NCI-H2081 (cell line): Measurements from ENCODE around the gene TMIGD1.

Experiments used
- DNase-seq, 2 experiments: peaks; one replicate each; lab custom pipeline; 2025; lab: John Stamatoyannopoulos, UW

The TMIGD1 gene, protein sequence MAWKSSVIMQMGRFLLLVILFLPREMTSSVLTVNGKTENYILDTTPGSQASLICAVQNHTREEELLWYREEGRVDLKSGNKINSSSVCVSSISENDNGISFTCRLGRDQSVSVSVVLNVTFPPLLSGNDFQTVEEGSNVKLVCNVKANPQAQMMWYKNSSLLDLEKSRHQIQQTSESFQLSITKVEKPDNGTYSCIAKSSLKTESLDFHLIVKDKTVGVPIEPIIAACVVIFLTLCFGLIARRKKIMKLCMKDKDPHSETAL

DNA sequence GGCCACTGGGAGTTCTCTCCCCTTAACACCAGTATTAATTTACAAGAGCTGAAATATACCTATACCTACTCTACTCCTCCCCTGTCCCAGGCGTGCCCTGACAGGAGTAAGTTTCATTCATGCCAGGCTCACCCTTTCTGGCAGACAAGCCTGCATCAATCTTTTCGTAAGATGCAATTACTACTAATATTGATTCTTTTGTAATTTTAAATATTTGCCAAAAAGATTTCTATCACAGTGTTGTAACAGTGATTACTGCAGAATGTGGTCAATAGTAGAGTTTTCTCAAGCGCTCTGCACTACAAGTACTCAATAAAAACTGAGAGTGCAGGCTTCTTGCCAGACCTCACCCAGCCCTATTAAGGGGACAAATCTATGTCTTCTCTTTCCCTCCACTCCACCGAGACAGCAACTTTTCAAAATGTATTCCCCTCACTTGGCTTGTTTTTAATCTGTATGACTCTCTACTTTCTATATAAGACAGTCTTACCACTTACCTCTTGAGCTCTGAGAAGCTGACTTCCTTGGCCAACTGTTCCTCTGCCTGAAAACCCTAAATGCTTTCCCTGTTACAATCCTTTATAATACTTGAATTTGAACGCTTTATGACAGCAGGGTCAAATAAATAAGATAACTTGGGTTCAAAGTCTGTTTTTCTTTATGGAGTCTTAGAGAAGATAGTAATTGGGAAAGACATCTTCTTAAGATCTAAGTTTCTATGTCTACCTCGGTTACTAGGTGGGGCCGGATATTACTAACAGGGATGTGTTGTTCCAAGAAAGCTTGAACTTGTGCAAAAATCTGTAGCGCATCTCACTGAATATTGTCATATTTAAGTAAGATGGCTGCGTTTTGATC, at the start of gene TMIGD1:
TSS of gene TMIGD1 (minus strand) at position 555 of the 858 bp plus-strand sequence. CDS start 1,924 bp downstream, outside the sequence.
- DNase-seq, result no peak

DNA sequence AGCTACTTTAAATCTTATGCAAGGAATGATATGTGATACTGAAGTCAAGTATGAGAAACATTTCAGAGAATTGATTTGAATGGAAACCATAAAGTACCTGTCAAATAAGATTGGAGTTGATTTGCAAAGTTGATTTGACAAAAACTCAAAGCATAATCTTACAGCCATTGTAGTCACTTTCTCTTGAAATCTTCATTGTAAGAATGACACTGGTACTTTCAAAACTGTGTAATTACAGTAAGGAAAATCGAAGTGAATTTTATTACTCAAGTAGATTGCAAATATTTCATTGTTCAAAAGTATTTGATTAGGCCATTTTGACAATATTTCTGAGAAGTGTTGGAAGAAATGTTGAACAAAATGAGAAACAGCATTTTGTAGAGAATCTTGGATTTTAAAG, 48.5 kb upstream of the TMIGD1 start:
- no peak for DNase-seq

DNA sequence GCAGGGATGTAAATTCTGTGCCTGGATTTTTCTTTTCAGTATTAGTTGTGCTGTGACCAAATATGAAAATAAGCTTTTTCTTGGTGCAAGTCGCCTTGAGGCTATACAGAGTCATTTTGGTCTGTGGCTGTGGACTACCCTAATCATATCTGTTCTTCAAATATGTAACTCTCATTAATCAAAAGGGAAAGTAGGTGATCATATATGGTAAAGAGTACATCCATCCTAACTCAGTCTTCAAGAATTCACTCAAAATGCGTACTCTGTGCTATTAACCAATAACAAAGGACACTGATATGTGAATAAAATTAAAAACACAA, 47.4 kb upstream of the TMIGD1 start:
- DNase-seq, result no peak

DNA sequence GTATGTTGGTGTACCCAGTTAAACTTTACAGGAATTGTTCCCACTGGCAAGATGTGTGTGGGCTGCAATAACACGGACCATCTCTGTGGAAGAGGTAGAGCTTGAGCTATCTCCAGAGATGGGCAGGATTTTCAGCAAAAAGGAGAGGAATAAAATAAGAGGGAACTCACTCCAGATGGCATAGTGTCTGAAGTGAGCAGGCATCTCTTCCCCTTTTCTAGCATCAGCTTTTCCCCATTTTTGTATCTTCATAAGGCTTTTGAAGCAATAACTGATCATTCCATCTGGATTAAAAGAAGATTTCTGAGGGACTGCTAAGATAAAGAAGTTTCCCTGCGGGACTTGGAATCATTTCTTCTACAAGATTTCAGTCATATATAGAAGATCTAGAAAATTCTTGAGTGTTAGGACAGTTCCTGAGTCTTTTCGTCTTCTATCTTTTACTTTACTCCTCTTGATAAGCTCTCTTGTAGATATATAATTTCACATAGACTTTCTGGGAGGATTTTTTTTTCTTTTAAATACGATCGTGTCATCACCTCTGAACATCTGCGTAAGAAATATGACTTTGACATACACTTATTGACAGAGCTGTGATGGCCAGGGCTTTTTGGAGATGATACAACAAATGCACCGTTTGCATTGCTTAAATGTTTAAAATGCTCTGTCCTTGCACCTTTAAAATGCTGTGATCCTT, 46.9 kb upstream of the TMIGD1 start:
- no peak for DNase-seq

DNA sequence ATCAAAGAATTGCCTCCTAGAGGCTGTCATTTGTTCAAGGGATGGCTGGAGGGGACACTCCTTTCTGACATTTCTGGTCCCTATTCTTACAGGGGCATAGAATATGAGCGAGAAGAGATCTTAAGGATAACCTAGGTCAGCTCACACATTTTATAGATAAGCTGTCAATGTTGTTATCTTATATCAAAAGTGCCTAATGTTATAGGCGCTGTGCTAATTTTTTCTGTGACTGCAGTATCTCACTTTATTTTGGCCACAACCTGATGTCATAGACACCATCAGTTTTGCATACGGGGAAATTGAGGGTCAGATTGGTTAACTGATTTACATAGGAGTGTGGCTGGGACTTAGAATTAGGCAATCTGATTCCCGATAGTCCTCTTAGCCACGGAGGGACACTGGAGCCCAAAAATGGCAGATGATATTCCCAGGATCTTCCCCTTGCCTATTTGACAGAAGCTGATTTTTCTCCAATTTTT, 46.1 kb upstream of the TMIGD1 start:
- no peak for DNase-seq

DNA sequence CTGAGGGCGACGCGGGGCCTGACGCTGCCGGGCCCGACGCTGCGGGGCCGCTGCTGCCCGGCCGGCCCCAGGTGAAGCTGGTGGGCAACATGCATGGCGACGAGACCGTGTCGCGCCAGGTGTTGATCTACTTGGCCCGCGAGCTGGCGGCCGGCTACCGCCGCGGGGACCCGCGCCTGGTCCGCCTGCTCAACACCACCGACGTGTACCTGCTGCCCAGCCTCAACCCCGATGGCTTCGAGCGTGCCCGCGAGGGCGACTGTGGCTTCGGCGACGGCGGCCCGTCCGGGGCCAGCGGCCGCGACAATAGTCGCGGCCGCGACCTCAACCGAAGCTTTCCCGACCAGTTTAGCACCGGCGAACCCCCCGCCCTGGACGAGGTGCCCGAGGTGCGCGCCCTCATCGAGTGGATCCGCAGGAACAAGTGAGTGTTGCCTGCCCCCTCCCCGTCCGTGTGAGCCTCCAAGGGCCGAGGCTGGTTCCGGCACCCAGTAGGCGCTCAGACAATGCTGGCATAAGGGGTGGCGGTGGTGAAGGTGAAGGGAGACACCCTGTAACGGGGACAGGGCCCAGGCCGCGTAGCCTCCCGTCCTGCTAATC, 45.5 kb upstream of the TMIGD1 start:
- peak in 1 of 2 experiments; percentile 1 for DNase-seq

DNA sequence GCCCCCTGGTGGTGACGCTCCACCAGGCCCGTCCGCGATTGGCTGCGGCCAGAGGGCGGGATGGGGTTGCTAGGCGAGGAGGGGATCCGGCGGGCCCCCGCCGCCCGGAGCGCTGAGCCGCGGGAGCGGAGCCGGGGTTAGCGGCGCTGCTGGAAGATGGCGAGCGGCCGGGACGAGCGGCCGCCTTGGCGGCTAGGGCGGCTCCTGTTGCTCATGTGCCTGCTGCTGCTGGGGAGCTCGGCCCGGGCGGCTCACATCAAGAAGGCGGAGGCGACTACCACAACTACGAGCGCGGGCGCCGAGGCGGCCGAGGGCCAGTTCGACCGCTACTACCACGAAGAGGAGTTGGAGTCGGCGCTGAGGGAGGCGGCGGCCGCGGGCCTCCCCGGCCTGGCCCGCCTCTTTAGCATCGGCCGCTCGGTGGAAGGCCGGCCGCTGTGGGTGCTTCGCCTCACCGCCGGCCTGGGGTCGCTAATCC, 45.0 kb upstream of the TMIGD1 start, which contains the start of gene CPD:
TSS of gene CPD (plus strand) at position 103 of the 478 bp plus-strand sequence. CDS start at position 157, 54 bp downstream.
- DNase-seq, result peak; percentile 86 to 89

DNA sequence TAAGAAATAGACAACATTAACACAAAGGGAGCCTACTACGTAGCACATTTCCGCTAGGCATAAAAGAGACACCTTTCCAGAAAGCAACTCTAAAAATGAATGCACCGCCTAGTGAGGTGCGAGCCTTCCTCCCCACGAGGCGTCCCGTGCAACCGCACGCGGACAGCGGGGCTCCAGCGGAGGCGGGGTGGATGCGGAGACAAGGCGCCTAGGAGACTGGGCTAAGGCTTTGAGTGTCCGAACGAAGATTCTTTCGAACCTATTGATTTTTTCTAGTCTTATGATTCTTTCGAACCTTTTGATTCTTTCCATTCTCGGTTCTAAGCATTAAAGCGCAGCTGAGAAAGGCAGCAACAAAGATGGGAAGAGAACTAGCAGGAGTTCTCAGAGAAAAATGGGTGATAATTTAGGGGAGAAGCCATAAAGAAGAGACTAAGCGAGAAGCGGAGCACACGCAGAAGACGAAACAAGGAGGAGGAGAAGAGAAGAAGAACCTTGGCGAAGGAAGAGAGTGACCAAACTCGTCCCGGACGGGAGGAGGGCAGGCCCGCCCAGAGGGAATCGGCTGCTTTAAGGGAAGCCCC, 44.5 kb upstream of the TMIGD1 start:
- peak; percentile 5 to 38 for DNase-seq

DNA sequence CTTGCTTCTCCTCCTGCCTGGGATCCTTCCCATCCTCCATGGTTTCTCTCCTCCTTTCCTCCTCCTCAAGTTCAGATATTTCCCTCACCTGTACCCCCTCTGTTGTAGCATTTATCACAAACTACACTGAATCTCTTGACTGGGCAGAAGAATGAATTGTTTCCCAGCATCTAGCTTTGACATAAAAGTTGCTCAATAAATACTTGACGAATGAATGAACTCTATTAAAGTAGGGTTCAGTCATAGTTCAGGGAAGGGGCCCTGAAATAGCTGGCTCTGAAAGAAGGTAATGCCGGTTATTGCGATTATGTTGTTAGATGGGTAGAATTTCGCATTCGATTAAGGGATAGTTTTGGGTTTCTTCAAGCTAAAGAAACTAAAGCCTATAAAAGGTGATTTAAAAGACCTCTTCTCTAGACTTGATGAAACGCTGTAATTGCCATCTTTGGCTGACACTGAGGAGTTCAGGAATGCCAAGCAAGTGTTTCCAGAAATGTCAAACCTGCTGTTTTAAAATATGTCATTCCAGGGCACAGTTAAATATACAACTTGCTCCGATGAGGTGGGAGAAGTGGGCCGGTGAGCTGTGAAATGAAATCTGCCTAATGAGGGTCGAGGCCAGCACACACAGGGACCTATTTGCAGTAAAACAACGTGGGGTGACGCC, 43.9 kb upstream of the TMIGD1 start:
- no peak for DNase-seq

DNA sequence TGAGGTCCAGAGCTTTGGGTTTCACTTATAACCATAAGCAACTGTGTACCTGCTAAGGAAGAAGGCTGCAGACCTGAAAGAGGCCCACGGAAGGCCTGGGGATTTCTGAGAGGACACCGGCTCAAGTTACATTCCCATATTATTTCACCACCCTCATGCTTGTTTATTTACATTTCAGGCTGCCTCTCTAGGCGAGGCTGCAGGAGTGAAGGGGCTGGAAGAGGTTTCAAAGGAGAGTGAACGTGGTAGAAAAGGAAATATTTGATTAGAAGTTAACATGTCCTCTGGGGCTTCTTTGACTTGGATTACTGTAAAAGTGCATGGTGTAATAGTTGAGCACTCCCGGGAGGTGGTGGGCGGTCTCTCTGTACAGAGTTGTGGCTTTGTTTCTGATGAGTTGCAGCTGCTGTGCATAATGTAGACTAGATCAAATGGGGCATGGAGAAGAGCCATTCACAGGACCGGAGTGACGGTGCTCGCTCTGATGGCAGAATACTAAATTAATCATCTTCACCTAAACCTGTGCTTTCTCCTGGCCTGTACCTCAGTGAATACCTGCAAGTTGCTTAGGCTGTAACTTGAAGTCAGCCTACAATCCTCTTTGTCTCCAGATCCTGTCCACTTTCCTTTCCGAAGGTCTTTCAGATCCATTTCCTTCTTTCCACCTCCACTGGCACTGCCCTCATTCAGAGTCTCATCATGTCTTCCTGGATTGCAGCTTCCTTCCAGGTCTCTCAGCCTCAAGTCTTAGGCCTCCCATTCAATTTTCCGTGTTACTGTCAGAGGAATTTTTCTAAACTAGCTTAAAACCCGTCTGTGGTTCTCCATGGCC, 43.0 kb upstream of the TMIGD1 start:
- peak; percentile 6 to 30 for DNase-seq

DNA sequence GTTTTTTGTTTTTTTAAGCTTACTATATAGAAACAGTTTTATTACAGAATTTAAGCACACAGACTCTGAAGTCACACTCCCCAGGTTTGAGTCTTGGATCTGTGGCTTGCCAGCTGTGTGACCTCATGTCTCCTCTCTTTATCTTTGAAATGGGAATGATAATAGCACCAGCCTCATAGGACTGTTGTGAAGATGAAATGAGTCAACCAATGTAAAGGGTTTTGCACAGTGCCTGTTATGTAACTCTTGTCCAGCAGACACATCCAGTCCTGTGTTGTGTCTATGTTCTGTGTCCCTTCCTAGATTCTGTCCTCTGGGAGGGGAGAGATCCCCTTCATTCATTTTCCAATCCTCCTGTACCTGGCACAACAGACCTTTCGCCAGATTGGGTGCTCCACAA, 41.8 kb upstream of the TMIGD1 start:
- DNase-seq, result no peak

DNA sequence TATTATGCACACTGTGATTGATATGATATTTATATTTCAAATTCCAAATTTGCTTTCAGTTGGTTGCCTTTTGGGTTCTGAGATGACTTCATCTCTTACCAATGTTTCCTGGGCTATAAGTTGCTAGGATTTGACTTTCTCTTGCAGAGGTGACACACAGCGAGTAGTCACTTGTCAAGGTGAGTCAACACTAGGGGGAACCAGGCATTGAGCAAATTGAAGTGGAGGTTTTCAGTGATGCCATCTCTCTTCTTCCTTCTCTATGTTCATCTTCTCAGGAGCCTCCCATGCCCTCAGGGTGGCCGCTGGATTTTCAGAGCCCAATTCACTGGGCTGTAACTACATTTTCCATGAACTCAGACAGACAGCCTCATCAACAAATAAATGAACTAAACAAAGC, 38.9 kb upstream of the TMIGD1 start:
- no peak for DNase-seq

DNA sequence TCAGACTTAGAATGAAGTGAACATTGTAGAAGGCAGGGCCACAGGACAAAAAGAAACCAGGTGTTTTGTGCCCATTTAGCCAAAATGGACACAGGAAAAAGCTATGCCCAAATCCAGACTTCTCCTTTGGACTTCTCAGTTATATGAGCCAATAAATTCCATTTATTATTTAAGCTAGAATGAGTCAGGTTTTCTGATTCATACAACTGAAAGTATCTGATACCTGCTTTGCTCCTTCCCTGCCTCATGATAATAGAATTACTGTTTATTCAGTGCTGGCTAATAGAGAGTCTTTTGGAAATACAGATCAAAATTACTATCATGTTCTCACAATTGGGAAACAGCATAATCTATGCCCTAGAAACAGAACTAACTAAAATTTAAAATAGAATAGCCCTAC, 36.1 kb upstream of the TMIGD1 start:
- DNase-seq, result no peak

DNA sequence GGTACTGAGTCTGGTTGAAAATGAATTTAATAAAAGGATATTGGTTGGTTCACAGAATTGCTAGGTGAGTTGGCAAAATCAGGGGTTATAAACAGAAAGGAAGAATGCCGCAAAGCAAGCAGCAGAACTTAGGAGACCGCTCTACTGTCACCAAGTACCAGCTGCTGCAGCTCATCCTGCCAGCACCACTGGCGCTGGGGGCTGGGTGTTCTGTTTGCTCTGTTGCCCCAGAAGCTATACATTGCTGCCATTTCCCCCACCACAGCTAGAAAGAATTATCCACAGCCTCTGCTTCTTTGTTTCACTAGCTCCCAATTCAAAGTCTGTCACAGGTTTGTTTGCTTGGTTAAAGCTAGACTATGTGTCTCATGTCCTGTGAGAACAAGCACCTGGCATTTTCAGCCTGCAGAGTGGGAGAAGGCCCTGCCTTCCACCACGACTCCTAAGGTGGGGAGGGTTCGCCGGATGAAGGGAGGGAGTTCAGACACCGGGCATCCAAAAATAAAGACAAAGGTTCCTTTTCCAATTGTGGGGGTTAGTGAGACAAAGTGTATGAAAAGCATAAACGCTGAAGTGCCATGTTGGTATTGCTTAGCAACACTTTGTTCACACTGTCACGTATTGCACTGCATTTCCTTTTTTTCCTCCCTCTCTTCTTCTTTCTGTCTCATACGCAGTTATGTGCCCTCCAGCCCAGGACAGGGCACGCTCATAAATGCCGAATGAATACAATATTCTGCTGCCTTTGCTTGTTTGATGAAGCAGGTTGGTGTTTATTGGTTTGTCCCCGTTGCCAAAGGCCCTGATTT, 35.3 kb upstream of the TMIGD1 start:
- DNase-seq, result peak; percentile 10 to 73

DNA sequence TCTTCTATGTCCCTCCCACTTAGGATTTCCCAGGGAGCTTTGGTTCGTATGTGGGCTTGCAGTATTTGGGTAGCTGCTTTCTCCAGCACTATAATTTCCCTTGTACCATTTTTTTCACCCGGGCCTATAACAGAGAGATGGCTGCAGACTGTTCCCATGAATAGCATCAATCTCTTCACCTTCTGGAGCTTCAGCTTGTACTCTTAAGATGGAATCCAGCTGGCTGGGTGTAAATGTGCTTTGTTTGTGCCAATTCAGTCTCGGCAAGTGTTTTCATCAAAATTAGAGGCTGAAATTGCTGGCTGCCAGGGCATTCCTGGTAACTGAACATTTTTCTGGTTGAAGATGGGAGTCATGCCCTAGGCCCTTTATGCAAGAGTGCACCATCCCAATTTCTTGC, 32.7 kb upstream of the TMIGD1 start:
- no peak for DNase-seq

DNA sequence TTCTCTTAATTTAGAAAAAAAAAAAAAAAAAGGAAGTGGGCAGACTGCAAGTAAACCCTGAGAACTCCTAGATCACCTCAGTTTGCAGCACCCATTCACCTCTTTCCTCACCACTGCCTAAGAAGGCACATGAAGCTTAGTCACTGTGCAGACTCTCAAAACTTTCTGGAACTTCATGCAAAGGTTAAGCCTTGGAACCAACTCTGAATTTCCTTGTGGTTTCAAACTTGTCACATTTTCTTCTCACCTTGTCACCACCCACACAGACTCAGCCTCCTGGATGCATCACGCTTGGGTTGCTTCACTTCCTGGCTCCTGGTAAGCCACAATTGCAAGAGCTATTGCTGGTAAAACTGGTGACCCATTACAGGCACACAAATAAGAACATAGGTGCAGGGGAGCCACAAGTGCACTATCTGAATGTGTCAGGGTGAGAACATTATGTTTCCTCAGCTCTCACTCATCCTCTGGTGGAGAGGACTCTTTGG, 29.9 kb upstream of the TMIGD1 start:
- no peak for DNase-seq

DNA sequence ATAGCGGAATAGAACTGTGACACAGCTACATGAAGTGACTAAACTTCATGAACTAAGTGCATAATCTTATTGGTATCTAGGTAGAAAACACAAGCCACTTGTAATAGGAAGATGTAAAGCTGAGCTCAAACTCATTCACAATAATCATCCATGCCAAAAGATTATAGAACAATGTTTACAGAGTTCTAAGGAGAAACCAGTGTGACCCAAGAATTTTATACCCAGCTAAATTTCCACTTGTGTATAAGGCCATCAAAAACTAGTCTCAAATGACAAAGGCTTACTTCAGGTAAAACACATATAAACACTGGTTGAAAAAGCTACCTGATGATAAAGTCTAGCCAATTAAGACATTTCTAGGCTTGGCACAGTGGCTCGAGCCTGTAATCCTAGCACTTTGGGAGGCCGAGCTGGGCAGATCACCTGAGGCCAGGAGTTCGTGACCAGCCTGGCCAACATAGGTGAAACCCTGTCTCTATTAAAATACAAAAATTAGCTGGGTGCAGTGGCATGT, 28.0 kb upstream of the TMIGD1 start:
- DNase-seq, result no peak

DNA sequence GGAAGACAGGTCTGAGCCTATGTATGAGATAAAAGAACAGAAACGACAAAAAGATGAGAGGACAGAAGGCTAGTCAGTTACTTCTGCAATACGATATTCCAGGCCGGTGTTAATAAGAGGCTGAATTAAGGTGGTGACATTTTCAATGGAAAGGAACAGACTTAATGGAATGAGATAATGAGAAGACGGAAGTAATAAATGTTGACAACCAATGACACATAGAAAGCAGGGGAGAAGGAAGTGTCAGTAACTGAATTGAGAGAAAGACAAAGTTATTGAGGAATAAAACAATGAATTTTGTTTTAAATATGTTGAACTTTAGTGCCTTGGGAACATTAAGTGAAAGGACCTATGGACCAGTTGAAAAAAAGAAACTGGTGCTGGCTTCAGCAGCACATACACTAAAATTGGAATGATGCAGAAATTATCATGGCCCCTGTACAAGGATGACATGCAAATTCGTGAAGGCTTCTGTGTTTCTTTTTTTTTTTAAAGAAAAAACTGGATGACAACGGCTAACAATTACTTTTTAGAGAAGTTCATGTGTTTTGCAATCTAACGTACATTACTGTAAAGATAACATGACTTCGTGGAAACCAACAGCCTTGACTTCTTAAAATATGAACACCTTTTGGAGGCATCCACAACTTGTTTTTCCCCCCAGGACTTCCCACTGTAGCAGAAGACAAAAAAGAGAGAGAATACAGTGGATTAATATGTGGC, 26.4 kb upstream of the TMIGD1 start:
- DNase-seq, result no peak
